Heart right ventricle (tissue), 16 donors: Measurements from ENCODE around the gene ENOX2. TPM values are rescaled to one million over a fixed set of nuclear protein-coding genes. Genes with fewer than 3 reads are reported as not detected.
"Not testable (repeated sequence)": the region's sequence is repeated elsewhere in the genome, so short reads cannot be mapped to it uniquely, and the experiment has no call there.

Source experiments
- ATAC-seq, 8 donors: fragments of 200-7000 bp; cut with Tn5 transposase; one replicate each; pipeline ENCODE4 v1.9.1; 2020; ENCODE audit warnings: mild to moderate bottlenecking in 8 of 8, moderate library complexity in 8 of 8, moderate number of reproducible peaks in 1 of 8
- DNase-seq, 2 donors: peaks; one replicate each; pipeline ENCODE4 v3.0.0-alpha.2; 2020
- H3K27ac ChIP-seq, 10 donors: fragments of 200-600 bp; sonication (generic) in 2 of 10; one replicate each; pipeline versions ENCODE4 v1.5.0 to v1.8.0; 2020 to 2022; ENCODE audit warnings: mild to moderate bottlenecking in 3 of 10
- H3K27me3 ChIP-seq, 7 donors: fragments of 200-600 bp; one replicate each; pipeline ENCODE4 v1.8.0; 2021 to 2022; ENCODE audit warnings: mild to moderate bottlenecking in 2 of 7
- H3K36me3 ChIP-seq, 9 donors: fragments of 200-600 bp; sonication (generic) in 1 of 9; one replicate each; pipeline versions ENCODE4 v1.5.0 to v1.8.0; 2020 to 2022; ENCODE audit warnings: mild to moderate bottlenecking in 2 of 9
- H3K4me1 ChIP-seq, 9 donors: fragments of 200-600 bp; sonication (generic) in 1 of 9; one replicate each; pipeline versions ENCODE4 v1.5.0 to v1.8.0; 2020 to 2022; ENCODE audit warnings: mild to moderate bottlenecking in 4 of 9
- H3K4me3 ChIP-seq, 10 donors: fragments of 200-600 bp; sonication (generic) in 2 of 10; one replicate each; pipeline versions ENCODE4 v1.5.0 to v1.8.0; 2020 to 2022; ENCODE audit warnings: mild to moderate bottlenecking in 7 of 10, moderate library complexity in 2 of 10
- H3K9me3 ChIP-seq, 11 donors: fragments of 200-600 bp in 10 of 11; sonication (generic) in 2 of 11; one replicate each; pipeline versions ENCODE4 v1.5.0 to v1.8.0; 2013 to 2022; ENCODE audit warnings: mild to moderate bottlenecking in 2 of 11, control low read depth in 1 of 11, moderate library complexity in 1 of 11
- WGBS, 2 donors: extraction: QIAGEN DNeasy Blood & Tissue Kit; methylation state at CpG; one replicate each; pipeline ENCODE4 v1.1.7; 2013; ENCODE audit warnings: inconsistent platforms in 1 of 2; 5-methylcytosine and 5-hydroxymethylcytosine counted together
- intact Hi-C, 10 donors: fragments of 100-400 bp; cut with DNase I; formaldehyde crosslinking; loops; one replicate each; pipeline versions ENCODE4 v1.11.1 to v1.14.2; 2022
- polyA plus RNA-seq, 2 donors: library from polyadenylated mRNA; stranded (reverse); fragments of 200-250 nt; gene quantifications; one replicate each; pipeline ENCODE4 v1.2.3, GENCODE V29; 2013
- total RNA-seq, 10 donors: library from RNA; stranded (reverse); fragmentation: NEBNext Ultra II Directional in 3 of 10; extraction: Animal tissue kit (Norgen Biotek cat#: 25700) in 3 of 10; gene quantifications; one replicate each; pipeline versions ENCODE4 v1.2.1 to v1.2.4, GENCODE V29; 2021 to 2023
- TF ChIP-seq, protein P1 (sequence below), 9 donors: fragments of 200-600 bp; sonication (generic) in 2 of 9; IDR thresholded peaks; one replicate each; pipeline versions ENCODE4 v1.5.0 to v1.8.0; 2021 to 2022; ENCODE audit warnings: antibody characterized with exemption in 9 of 9, mild to moderate bottlenecking in 5 of 9, moderate library complexity in 1 of 9
- donor health status: Arrhythmogenic right ventricular cardiomyopathy.
- donor health status: ischemic (EF 13 %, LVEDD 7.1; RV severe dilation, severe dysfunction).
- donor health status: healthy with polysubstance abuse.
- donor health status: DM: no; HTN: yes; CAD: no.
- donor health status: DM: no; HTN: no; CAD: no.
- donor health status: ischemic (EF 25% LVEDD 6.9; RV normal size, moderate dysfunction).
- donor health status: ischemic (EF 25% LVEDD 5.7; RV mildly dilated, moderate dysfunction).
- donor health status: healthy.
- donor health status: DM: yes; HTN: yes; CAD: no.
- donor health status: Ischemic cardiomyopathy.
- donor health status: ischemic (EF 35%, LVEDD 5.7; RV mildly dilated, moderate dysfunction).
- donor health status: nonischemic (EF 11% LVEDD 7.7; RV severe dilation, severe dysfunction).
- donor health status: DM: yes; HTN: yes; CAD: no.
- donor health status: PGD.
- donor health status: ischemic (EF 29% LVEDD 5.4; RV normal size, mild dysfunction).
- donor health status: nonischemic (EF 23%, LVEDD 6.1; RV moderate dilation, normal function).

Gene ENOX2
- total and polyA plus RNA-seq, 12 donors, result 3.4 to 22.6 (median 18.6) TPM

- H3K36me3 ChIP-seq, result no peaks in the 10 kb centered on the region
- no peaks in the 10 kb centered on the region for H3K4me1 ChIP-seq
- peaks cover 0 to 2% (median 0%) of the 10 kb centered on the region in 7 donors for H3K27me3 ChIP-seq
- ATAC-seq (no peak), DNase-seq (no peak)
- TF ChIP-seq, protein P1, sequence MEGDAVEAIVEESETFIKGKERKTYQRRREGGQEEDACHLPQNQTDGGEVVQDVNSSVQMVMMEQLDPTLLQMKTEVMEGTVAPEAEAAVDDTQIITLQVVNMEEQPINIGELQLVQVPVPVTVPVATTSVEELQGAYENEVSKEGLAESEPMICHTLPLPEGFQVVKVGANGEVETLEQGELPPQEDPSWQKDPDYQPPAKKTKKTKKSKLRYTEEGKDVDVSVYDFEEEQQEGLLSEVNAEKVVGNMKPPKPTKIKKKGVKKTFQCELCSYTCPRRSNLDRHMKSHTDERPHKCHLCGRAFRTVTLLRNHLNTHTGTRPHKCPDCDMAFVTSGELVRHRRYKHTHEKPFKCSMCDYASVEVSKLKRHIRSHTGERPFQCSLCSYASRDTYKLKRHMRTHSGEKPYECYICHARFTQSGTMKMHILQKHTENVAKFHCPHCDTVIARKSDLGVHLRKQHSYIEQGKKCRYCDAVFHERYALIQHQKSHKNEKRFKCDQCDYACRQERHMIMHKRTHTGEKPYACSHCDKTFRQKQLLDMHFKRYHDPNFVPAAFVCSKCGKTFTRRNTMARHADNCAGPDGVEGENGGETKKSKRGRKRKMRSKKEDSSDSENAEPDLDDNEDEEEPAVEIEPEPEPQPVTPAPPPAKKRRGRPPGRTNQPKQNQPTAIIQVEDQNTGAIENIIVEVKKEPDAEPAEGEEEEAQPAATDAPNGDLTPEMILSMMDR (IDR thresholded peaks at IDR 0.05), result no peak
- H3K27ac ChIP-seq, result no peak overlapping the region
- no peak overlapping the region for H3K4me3 ChIP-seq
- intact Hi-C loops, result no loop called here
- H3K9me3 ChIP-seq, result no peaks in the 10 kb centered on the region
Observed at GRCh38 chrX:130937101-130937500, 34.1 kb upstream of the ENOX2 start.

DNA sequence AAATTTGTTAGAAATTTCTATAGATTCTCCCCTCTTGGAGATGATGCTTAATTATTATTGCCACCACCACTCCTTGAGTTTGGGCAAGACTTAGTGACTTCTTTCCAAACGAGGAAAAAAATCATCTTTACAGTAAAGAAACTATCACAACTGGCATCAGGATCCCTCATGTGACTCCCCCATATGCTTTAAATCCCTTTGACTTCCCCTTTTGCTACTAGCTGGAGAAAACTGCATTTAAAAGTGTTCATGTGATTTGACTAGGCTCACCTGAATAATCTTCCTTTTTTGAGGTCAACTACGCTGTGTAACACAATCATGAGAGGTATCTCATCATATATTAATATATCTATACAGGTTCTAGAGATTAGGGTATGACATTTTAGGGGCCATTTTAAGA, 30.3 kb upstream of the ENOX2 start:
- WGBS, 2 donors, result 73 to 80% methylated on average over 2 of the region's 2 CpGs
- ATAC-seq (no peak), DNase-seq (no peak)
- Histone ChIP-seq H3K9me3 (no peaks in the 10 kb centered on the region), H3K4me3 (no peak overlapping the region), H3K36me3 (no peaks in the 10 kb centered on the region), H3K4me1 (no peaks in the 10 kb centered on the region), H3K27ac (no peak overlapping the region), H3K27me3 (peaks cover 0 to 22% (median 0%) of the 10 kb centered on the region in 7 donors)
- intact Hi-C loops, result no loop called here
- TF ChIP-seq, protein P1 (IDR thresholded peaks at IDR 0.05), result no peak

GRCh38 chrX:130920405-130920804, 17.4 kb upstream of the ENOX2 start:
- intact Hi-C loops, result loop anchor here in 1 of 10 donors (5.0 kb wide), 1 partner anchor 383 kb away; no protein-coding TSS in a partner anchor
- not testable (repeated sequence) for H3K36me3 ChIP-seq, H3K9me3 ChIP-seq, H3K4me1 ChIP-seq, ATAC-seq, DNase-seq, H3K27ac ChIP-seq, H3K4me3 ChIP-seq
- H3K27me3 ChIP-seq, result peaks cover 0 to 26% (median 0%) of the 10 kb centered on the region in 7 donors
- WGBS, 2 donors, result 52 to 64% methylated on average over 2 of the region's 2 CpGs

- 60 to 83% methylated on average over 1 of the region's 1 CpG for WGBS, 2 donors
- intact Hi-C loops, result loop anchor here (5.0 to 10.0 kb wide), 10 partner anchors 342 to 1315 kb away; partner anchors contain the start of gene SLC25A14 (in 2 of the 10)
Observed at GRCh38 chrX:130919676-130920075, 16.7 kb upstream of the ENOX2 start.

GRCh38 chrX:130918498-130918897, 15.5 kb upstream of the ENOX2 start:
- not testable (repeated sequence) for H3K27ac ChIP-seq, H3K36me3 ChIP-seq, H3K4me3 ChIP-seq, H3K4me1 ChIP-seq, DNase-seq, H3K9me3 ChIP-seq, ATAC-seq
- peaks cover 0 to 30% (median 0%) of the 10 kb centered on the region in 7 donors for H3K27me3 ChIP-seq
- 51 to 56% methylated on average over 2 of the region's 2 CpGs for WGBS, 2 donors
- intact Hi-C loops, result loop anchor here in 9 of 10 donors (5.0 to 10.0 kb wide), 10 partner anchors 341 to 1314 kb away; partner anchors contain the start of gene SLC25A14 (in 2 of the 9)

More at GRCh38 chrX:130919676-130920075, 16.7 kb upstream of the ENOX2 start:
- ATAC-seq, H3K9me3 ChIP-seq, H3K4me3 ChIP-seq, H3K36me3 ChIP-seq, DNase-seq, H3K27ac ChIP-seq, H3K4me1 ChIP-seq: not testable (repeated sequence)
- peaks cover 0 to 29% (median 0%) of the 10 kb centered on the region in 7 donors for H3K27me3 ChIP-seq
